H1 (cell line): ENCODE measurements around the gene BCAR3. TPM values are rescaled to one million over a fixed set of nuclear protein-coding genes. Genes with fewer than 3 reads are reported as not detected.
A peak's percentile ranks its signal among the peaks of the same experiment; 100 is the strongest.

ENCODE experiments used
- CTCF ChIA-PET: fragments of 300-600 bp; sonication (Branson Sonifier 250); formaldehyde crosslinking; loops from one replicate; lab custom pipeline; 2021; ENCODE audit not compliant: partially characterized antibody; lab: Charles Lee
- POLR2A ChIA-PET: fragments of 300-600 bp; sonication (Branson Sonifier 250); formaldehyde crosslinking; loops from one replicate; lab custom pipeline; 2021; ENCODE audit warnings: inconsistent platforms; ENCODE audit not compliant: partially characterized antibody; lab: Charles Lee
- DNase-seq, 2 experiments: peaks; one replicate each; pipeline versions ENCODE4 v3.0.0 to v3.0.0-alpha.2; 2010 to 2022; ENCODE audit warnings: low spot score in 2 of 2, low read depth in 1 of 2, mixed read lengths in 1 of 2
- FAIRE-seq: peaks from 2 replicates; lab custom pipeline; 2011; peaks lifted over from hg19 to GRCh38; lab: Jason Lieb, UNC
- H2AFZ ChIP-seq: 2 replicates; pipeline ENCODE4 v1.8.1; 2012; ENCODE audit warnings: low read length, inconsistent platforms
- H2AK5ac ChIP-seq: 2 replicates; pipeline ENCODE4 v1.6.1; 2013; ENCODE audit warnings: low read depth, low read length
- H2BK120ac ChIP-seq: replicated peaks from 2 replicates; pipeline ENCODE3; 2013; ENCODE audit warnings: low read depth, low read length, inconsistent platforms
- H2BK12ac ChIP-seq: 2 replicates; pipeline ENCODE4 v1.6.1; 2013; ENCODE audit warnings: low read depth, low read length
- H2BK15ac ChIP-seq: 2 replicates; pipeline ENCODE4 v1.6.1; 2013; ENCODE audit warnings: low read length
- H2BK20ac ChIP-seq: 2 replicates; pipeline ENCODE4 v1.6.1; 2013; ENCODE audit warnings: low read length
- H2BK5ac ChIP-seq: 2 replicates; pipeline ENCODE4 v1.6.1; 2013; ENCODE audit warnings: low read depth, low read length
- H3K14ac ChIP-seq: 2 replicates; pipeline ENCODE4 v1.6.1; 2013; ENCODE audit warnings: inconsistent platforms; ENCODE audit not compliant: insufficient read length
- H3K18ac ChIP-seq: 2 replicates; pipeline ENCODE4 v1.6.1; 2013; ENCODE audit warnings: low read length; ENCODE audit errors: extremely low read depth
- H3K23ac ChIP-seq: 2 replicates; pipeline ENCODE4 v1.6.1; 2013; ENCODE audit warnings: inconsistent platforms; ENCODE audit not compliant: insufficient read length
- H3K23me2 ChIP-seq: 2 replicates; pipeline ENCODE4 v1.6.1; 2013; ENCODE audit warnings: low read depth, low read length
- H3K27ac ChIP-seq: 2 replicates; pipeline ENCODE4 v1.6.1; 2011; ENCODE audit warnings: low read depth, low read length, inconsistent platforms
- H3K27me3 ChIP-seq, 4 experiments: replicated peaks in 1 of 4; 1 replicate in 1 of 4; 2 replicates in 3 of 4; pipeline versions ENCODE4 v1.6.1 to v1.8.1; 2011 to 2013; ENCODE audit warnings: low read length in 3 of 4, mild to moderate bottlenecking in 3 of 4, inconsistent platforms in 2 of 4, mixed read lengths in 2 of 4, moderate library complexity in 1 of 4; ENCODE audit not compliant: control insufficient read depth in 3 of 4, insufficient read depth in 3 of 4; ENCODE audit errors: extremely low read depth in 1 of 4
- H3K36me3 ChIP-seq, 4 experiments: 2 replicates each; pipeline versions ENCODE4 v1.6.1 to v1.8.1; 2011 to 2013; ENCODE audit warnings: mild to moderate bottlenecking in 4 of 4, low read length in 3 of 4, moderate library complexity in 2 of 4, control low read depth in 1 of 4, inconsistent platforms in 1 of 4; ENCODE audit not compliant: insufficient read depth in 4 of 4, control insufficient read depth in 2 of 4
- H3K4ac ChIP-seq: replicated peaks from 2 replicates; pipeline ENCODE3; 2013; ENCODE audit warnings: low read length, low read depth, mixed read lengths, inconsistent platforms; ENCODE audit not compliant: insufficient read length
- H3K4me1 ChIP-seq, 4 experiments: replicated peaks in 1 of 4; 1 replicate in 1 of 4; 2 replicates in 3 of 4; pipeline versions ENCODE4 v1.6.1 to v1.8.1; 2011 to 2013; ENCODE audit warnings: low read length in 3 of 4, inconsistent platforms in 2 of 4, mixed read lengths in 1 of 4; ENCODE audit not compliant: insufficient read depth in 4 of 4, control insufficient read depth in 3 of 4
- H3K4me2 ChIP-seq, 2 experiments: 2 replicates each; pipeline versions ENCODE4 v1.6.1 to v1.8.1; 2011 to 2013; ENCODE audit warnings: low read depth in 2 of 2, low read length in 2 of 2, control low read depth in 1 of 2, inconsistent platforms in 1 of 2, mild to moderate bottlenecking in 1 of 2; ENCODE audit not compliant: insufficient read depth in 1 of 2
- H3K4me3 ChIP-seq, 4 experiments: fragments of 200-600, 300-600 bp in 1 of 4; sonication (generic), shearing (Covaris generic), sonication (Bioruptor Twin) in 1 of 4; 2 replicates each; pipeline versions ENCODE4 v1.5.1 to v1.8.1; 2011 to 2016; ENCODE audit warnings: low read length in 4 of 4, low read depth in 3 of 4, control low read depth in 2 of 4, inconsistent platforms in 2 of 4, mild to moderate bottlenecking in 2 of 4, mixed read lengths in 1 of 4, moderate library complexity in 1 of 4; ENCODE audit not compliant: insufficient read depth in 2 of 4; ENCODE audit errors: extremely low read depth in 1 of 4
- H3K56ac ChIP-seq: replicated peaks from 2 replicates; pipeline ENCODE3; 2013; ENCODE audit warnings: low read depth, mild to moderate bottlenecking, mixed read lengths, low read length, inconsistent platforms; ENCODE audit not compliant: insufficient read length
- H3K79me1 ChIP-seq: 2 replicates; pipeline ENCODE4 v1.6.1; 2013; ENCODE audit warnings: low read depth, low read length, control low read depth
- H3K79me2 ChIP-seq, 2 experiments: 2 replicates each; pipeline versions ENCODE4 v1.6.1 to v1.8.1; 2012 to 2013; ENCODE audit warnings: low read length in 2 of 2, mild to moderate bottlenecking in 2 of 2, inconsistent platforms in 1 of 2; ENCODE audit not compliant: insufficient read depth in 2 of 2, control insufficient read depth in 1 of 2
- H3K9ac ChIP-seq, 4 experiments: replicated peaks in 1 of 4; 1 replicate in 1 of 4; 2 replicates in 3 of 4; pipeline versions ENCODE4 v1.6.1 to v1.8.1; 2011 to 2013; ENCODE audit warnings: low read depth in 3 of 4, low read length in 3 of 4, control low read depth in 2 of 4, mild to moderate bottlenecking in 2 of 4, moderate library complexity in 2 of 4, inconsistent platforms in 1 of 4; ENCODE audit errors: extremely low read depth in 1 of 4
- H3K9me3 ChIP-seq, 2 experiments: 2 replicates each; pipeline versions ENCODE4 v1.6.1 to v1.8.1; 2012 to 2013; ENCODE audit warnings: mild to moderate bottlenecking in 2 of 2, moderate library complexity in 2 of 2, control low read depth in 1 of 2, inconsistent platforms in 1 of 2, low read depth in 1 of 2, low read length in 1 of 2, mixed read lengths in 1 of 2; ENCODE audit not compliant: insufficient read depth in 2 of 2
- H4K20me1 ChIP-seq, 2 experiments: replicated peaks in 1 of 2; 2 replicates each; pipeline versions ENCODE3 to v1.8.1; 2011 to 2013; ENCODE audit warnings: inconsistent platforms in 2 of 2, low read length in 2 of 2, mild to moderate bottlenecking in 1 of 2; ENCODE audit not compliant: insufficient read depth in 2 of 2, control insufficient read depth in 1 of 2
- H4K5ac ChIP-seq: 2 replicates; pipeline ENCODE4 v1.6.1; 2013; ENCODE audit warnings: low read length, low read depth, mixed read lengths, inconsistent platforms; ENCODE audit not compliant: insufficient read length
- H4K8ac ChIP-seq: 2 replicates; pipeline ENCODE4 v1.8.0; 2013; ENCODE audit warnings: mild to moderate bottlenecking, moderate library complexity, low read length, inconsistent platforms; ENCODE audit not compliant: insufficient read depth; ENCODE audit errors: extremely low read depth
- H4K91ac ChIP-seq: replicated peaks from 2 replicates; pipeline ENCODE3; 2013; ENCODE audit warnings: low read length, mixed read lengths, inconsistent platforms; ENCODE audit not compliant: insufficient read length
- CBX8 ChIP-seq: fragments of 300-800, 300-1000 bp; sonication (generic); IDR thresholded peaks from 2 replicates; pipeline ENCODE4 v1.7.1; 2016; ENCODE audit warnings: low read depth, low read length, borderline replicate concordance
- EGR1 ChIP-seq: IDR thresholded peaks from 2 replicates; pipeline ENCODE4 v1.6.1; 2011; ENCODE audit warnings: low read depth, low read length, borderline replicate concordance
- EZH2 ChIP-seq: fragments of 200-600 bp; sonication (generic); IDR thresholded peaks from 2 replicates; pipeline ENCODE4 v1.7.1; 2012; ENCODE audit warnings: low read depth, mild to moderate bottlenecking, moderate library complexity, low read length, inconsistent platforms; ENCODE audit not compliant: severe bottlenecking
- FOSL1 ChIP-seq: IDR thresholded peaks from 2 replicates; pipeline ENCODE4 v1.6.1; 2011; ENCODE audit warnings: mild to moderate bottlenecking, low read depth, low read length, moderate library complexity; ENCODE audit not compliant: insufficient read depth
- NANOG ChIP-seq: IDR thresholded peaks from 2 replicates; pipeline ENCODE4 v1.6.1; 2011; ENCODE audit warnings: low read length, low read depth, mild to moderate bottlenecking, inconsistent platforms; ENCODE audit not compliant: insufficient read depth, poor library complexity, severe bottlenecking
- PHF8 ChIP-seq: fragments of 200-600 bp; sonication (generic); conservative IDR thresholded peaks from 2 replicates; pipeline ENCODE4 v1.7.1; 2012; ENCODE audit warnings: low read depth, mild to moderate bottlenecking, inconsistent platforms, low read length, moderate library complexity
- POLR2A ChIP-seq, 2 experiments: IDR thresholded peaks; 1 replicate in 1 of 2; 2 replicates in 1 of 2; pipeline ENCODE4 v1.6.1; 2011; ENCODE audit warnings: low read depth in 2 of 2, low read length in 2 of 2, mild to moderate bottlenecking in 2 of 2; ENCODE audit errors: control extremely low read depth in 1 of 2
- RBBP5 ChIP-seq: IDR thresholded peaks from 2 replicates; pipeline ENCODE4 v1.7.1; 2012; ENCODE audit warnings: low read depth, mild to moderate bottlenecking, inconsistent platforms, low read length, moderate library complexity, borderline replicate concordance
- SIN3A ChIP-seq, 2 experiments: IDR thresholded peaks in 1 of 2; conservative IDR thresholded peaks in 1 of 2; 2 replicates each; pipeline ENCODE4 v1.6.1; 2011 to 2012; ENCODE audit warnings: low read length in 2 of 2, improper control_type of control experiment in 1 of 2, low read depth in 1 of 2, mild to moderate bottlenecking in 1 of 2
- SIX5 ChIP-seq: IDR thresholded peaks from 2 replicates; pipeline ENCODE4 v1.6.1; 2011; ENCODE audit warnings: mild to moderate bottlenecking, low read depth, low read length
- TCF12 ChIP-seq: IDR thresholded peaks from 2 replicates; pipeline ENCODE4 v1.6.1; 2011; ENCODE audit warnings: low read depth, mild to moderate bottlenecking, low read length
- WGBS, 2 experiments: shearing (Covaris generic) in 1 of 2; methylation state at CpG; one replicate each; pipeline versions ENCODE4 v1.1.6 to v1.1.7; 2013 to 2015; ENCODE audit warnings: low lambda C conversion rate in 2 of 2, mixed read lengths in 2 of 2, inconsistent platforms in 1 of 2, low coverage in 1 of 2, missing lambda C conversion rate in 1 of 2; ENCODE audit not compliant: insufficient replicate concordance in 2 of 2, insufficient coverage in 1 of 2, insufficient read length in 1 of 2; ENCODE audit errors: extremely low coverage in 1 of 2, missing lambda C conversion rate in 1 of 2; 5-methylcytosine and 5-hydroxymethylcytosine counted together
- polyA plus RNA-seq, 7 experiments: library from polyadenylated mRNA; depleted of rRNA in 3 of 7; stranded (reverse) in 5 of 7; unstranded in 2 of 7; fragments of >200 nt in 5 of 7; fragments of 200-250 nt in 2 of 7; gene quantifications; 1 replicate in 5 of 7; 2 replicates in 1 of 7; 4 replicates in 1 of 7; pipeline versions ENCODE4 v1.2.1 to v1.2.3, GENCODE V29; 2011 to 2013; ENCODE audit warnings: missing spikeins in 2 of 7, mixed read lengths in 2 of 7
- total RNA-seq: library from RNA; stranded (reverse); fragmentation: NEBNext Ultra II Directional; extraction: Animal tissue kit (Norgen Biotek cat#: 25700); gene quantifications from 2 replicates; pipeline ENCODE4 v1.2.1, GENCODE V29; 2021

Gene BCAR3
- total and polyA plus RNA-seq, 2 of the 8 experiments (the other 6 are each of a cell fraction or from before 2014, with no cell fraction given) = 5.6 to 9.2 TPM

DNA sequence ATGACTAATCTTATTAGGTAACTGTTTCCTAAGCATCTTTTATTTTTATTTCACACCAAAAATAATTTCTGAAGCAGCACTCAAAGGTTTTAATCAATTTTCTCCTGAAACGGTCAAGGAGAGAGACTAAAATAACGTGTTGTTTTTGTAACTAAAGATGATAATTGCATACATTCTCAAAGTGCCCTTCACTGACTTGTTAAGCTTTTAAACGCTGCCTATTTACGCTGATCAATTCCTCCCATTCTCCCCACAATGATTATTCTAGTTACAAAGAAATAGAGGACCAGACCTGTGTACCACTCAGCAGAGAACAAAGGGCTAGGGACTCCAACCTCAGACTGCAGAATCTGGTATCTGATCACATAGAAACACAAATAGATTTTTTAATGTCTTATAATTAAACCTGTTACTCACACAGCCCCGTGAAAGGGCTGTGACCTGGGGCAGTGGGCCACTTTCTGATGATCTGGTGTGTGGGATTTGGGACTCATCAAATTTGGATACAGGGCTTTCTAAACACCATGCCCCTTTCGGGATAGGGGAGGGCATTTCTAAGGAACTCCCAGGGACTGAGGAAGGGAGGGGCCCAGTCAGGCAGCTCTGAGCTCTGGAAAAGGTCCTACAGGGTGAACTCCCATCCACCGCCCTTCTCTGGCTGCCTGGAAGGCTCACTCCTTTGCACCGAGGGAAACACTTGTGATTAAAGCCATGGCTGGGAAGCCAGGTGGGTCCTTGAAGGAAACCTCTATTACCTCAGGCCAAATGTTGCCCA, 65.2 kb downstream of the BCAR3 start:
- 64% methylated on average over 8 of the region's 8 CpGs; no CpG with 5 or more reads in 1 of the 2 experiments for WGBS, 2 experiments
- Histone ChIP-seq H3K14ac (no peak overlapping the region), H3K23ac (no peak overlapping the region), H2BK20ac (no peak overlapping the region), H2BK12ac (peak overlapping the region; percentile 45; the same call in 1 of the 2 replicates), H4K8ac (0 out of 2 replicates have a peak overlapping the region, but pooled peaks have one; percentile 37), H2BK5ac (no peak overlapping the region; the same call in 1 of the 2 replicates), H3K36me3 (no peaks in the 10 kb centered on the region), H3K56ac (no peak overlapping the region), H3K79me1 (peaks cover 9% of the 10 kb centered on the region; the same call in 1 of the 2 replicates), H3K9me3 (no peaks in the 10 kb centered on the region), H2AK5ac (peak overlapping the region; percentile 54; the same call in 1 of the 2 replicates), H3K9ac (no peak overlapping the region), H3K4me3 (peak overlapping the region in 1 of 4 experiments; percentile 11; a peak in 1 of 8 replicates), H2BK15ac (no peak overlapping the region), H3K4me1 (peaks cover 19 to 36% (median 25%) of the 10 kb centered on the region in 4 experiments), H4K91ac (no peak overlapping the region), H3K27ac (no peak overlapping the region), H2AFZ (no peak overlapping the region), H3K4ac (no peak overlapping the region), H2BK120ac (no peak overlapping the region), H4K20me1 (no peaks in the 10 kb centered on the region), H3K4me2 (peak overlapping the region; percentile 39 to 44; a peak in 2 of 4 replicates), H3K18ac (no peak overlapping the region), H4K5ac (no peak overlapping the region), H3K27me3 (no peaks in the 10 kb centered on the region), H3K23me2 (no peaks in the 10 kb centered on the region), H3K79me2 (no peaks in the 10 kb centered on the region; a peak in 1 of 4 replicates)
- FAIRE-seq (no peak), DNase-seq (no peak)
- POLR2A ChIA-PET = interaction anchor here (0.6 to 2.9 kb wide), 6 partner anchors 8 to 168 kb away, joined by 3 to 12 read pairs (median 4); partner anchors contain the start of genes BCAR3 and FNBP1L
- CTCF ChIA-PET = interaction anchor here (1.0 to 23.0 kb wide), 7 partner anchors 15 to 313 kb away, joined by 3 to 324 read pairs (median 7); no protein-coding TSS in a partner anchor
- TF ChIP-seq SIX5 (no peak), FOSL1 (no peak), POLR2A (IDR thresholded peaks at IDR 0.05; ENCODE audit: control extremely low read depth in 1 of 2, low read depth in 2 of 2, low read length in 2 of 2) (no peak), RBBP5 (no peak), PHF8 (no peak), TCF12 (no peak), SIN3A (conservative IDR thresholded peaks at IDR 0.05 in 1 of 2, IDR thresholded peaks at IDR 0.05 in 1 of 2; ENCODE audit: low read depth in 1 of 2, low read length in 2 of 2) (no peak), EGR1 (no peak), CBX8 (no peak), EZH2 (no peak), NANOG (no peak)
